SK-N-DZ (cell line): Measurements from ENCODE around the gene CSTF1.
"Not testable (repeated sequence)": the region's sequence is repeated elsewhere in the genome, so short reads cannot be mapped to it uniquely, and the experiment has no call there.

ENCODE experiments used
- DNase-seq: peaks from one replicate; pipeline ENCODE4 v3.0.0-alpha.2; 2015; ENCODE audit warnings: low spot score

Gene CSTF1

GRCh38 chr20:56409521-56409920 lies 17.1 kb downstream of the CSTF1 start:
- no peak for DNase-seq

DNA sequence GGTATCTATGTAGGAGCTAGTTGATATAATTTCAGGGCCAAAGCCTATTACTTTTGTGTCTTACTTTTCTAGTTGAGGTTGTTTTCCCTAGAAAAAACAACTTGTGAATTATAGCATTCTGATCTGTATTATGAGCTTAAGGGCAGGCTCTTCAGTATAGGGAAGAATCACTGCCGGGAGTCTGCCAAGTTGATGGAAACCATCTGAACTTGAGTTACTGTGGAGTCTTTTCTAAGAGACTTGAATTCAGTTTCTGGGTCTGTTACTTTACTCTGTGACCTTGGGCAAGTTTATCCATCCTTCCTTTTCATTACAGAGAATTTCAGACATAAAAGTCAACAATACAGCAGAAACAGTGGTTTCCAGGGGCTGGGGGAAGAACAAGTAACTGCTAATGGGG lies 17.5 kb downstream of the CSTF1 start:
- no peak for DNase-seq

DNA sequence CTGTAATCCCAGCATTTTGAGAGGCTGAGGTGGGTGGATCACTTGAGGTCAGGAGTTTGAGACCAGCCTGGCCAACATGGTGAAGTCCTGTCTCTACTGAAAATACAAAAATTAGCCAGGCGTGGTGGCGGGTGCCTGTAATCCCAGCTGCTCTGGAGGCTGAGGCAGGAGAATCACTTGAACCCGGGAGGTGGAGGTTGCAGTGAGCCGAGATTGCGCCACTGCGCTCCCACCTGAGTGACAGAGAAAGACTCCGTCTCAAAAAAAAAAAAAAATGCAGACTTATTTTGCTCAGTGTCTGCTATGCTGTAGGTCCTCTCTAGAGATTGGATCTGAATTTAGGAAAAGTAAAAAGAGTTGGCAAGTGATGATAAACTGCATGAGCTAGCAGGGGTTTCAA lies 18.8 kb downstream of the CSTF1 start:
- not testable (repeated sequence) for DNase-seq

DNA sequence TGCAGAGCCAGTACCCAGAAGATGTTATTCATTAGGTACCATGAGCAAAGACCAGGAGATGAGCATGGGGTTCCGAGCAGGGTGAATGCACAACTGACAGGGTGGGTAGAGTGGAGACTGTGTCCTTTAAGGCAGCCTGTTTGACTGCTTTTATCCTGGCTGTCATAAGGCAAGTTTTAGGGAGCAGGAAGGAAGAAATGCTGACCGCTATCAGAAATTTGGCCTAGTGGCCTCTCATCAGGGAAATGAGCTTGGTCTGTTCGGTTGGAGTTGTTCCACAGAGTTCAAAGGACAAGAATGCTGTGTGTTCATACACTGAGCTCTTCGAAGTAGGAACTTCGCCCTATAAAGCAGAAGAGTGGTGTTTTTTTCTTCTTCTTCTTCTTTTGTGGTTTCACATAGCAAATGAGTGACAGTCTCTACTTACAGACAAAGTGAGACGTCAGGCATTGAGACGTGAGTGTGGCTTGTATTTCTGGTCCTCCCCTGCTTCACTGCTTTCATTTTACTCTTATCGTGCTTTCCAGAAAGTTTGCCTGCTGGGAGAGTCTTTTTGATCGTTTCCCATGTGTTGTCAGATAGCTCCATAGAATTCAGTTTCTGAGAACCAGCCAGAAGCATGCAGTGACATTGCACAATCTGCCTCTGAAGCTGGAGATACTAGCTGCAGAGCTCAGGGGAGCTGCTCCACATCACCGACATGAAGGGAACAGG lies 19.5 kb downstream of the CSTF1 start, which contains the start of gene CASS4:
TSS of gene CASS4 (plus strand) at position 502 of the 714 bp plus-strand sequence. CDS start at position 701, 199 bp downstream.
- DNase-seq = no peak

GRCh38 chr20:56412473-56412790 lies 20.0 kb downstream of the CSTF1 start:
- no peak for DNase-seq

GRCh38 chr20:56412949-56413348 lies 20.5 kb downstream of the CSTF1 start:
- DNase-seq = no peak

GRCh38 chr20:56414842-56415765 lies 22.7 kb downstream of the CSTF1 start:
- DNase-seq = no peak

DNA sequence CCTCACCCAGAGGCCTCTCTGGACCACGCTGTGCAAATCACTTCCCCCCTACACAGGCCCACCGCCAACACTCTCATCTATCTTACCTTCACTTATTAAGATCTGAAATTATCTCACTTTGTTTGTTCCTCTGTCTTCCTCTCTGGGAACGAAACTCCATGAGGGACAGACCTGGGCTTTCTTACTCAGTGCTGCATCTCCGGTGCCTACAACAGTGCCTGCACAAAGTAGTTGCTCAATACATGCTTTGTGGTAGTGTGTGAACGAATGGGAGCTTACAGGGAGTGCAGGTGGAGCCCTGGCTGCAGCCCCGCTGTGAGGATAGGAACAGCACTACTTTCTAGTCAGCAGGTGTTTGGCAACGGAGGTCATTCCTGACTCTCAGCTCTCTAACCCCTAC lies 25.0 kb downstream of the CSTF1 start:
- DNase-seq = no peak

- no peak for DNase-seq
These were observed 25.5 kb downstream of the CSTF1 start for GRCh38 chr20:56417911-56418310.

DNA sequence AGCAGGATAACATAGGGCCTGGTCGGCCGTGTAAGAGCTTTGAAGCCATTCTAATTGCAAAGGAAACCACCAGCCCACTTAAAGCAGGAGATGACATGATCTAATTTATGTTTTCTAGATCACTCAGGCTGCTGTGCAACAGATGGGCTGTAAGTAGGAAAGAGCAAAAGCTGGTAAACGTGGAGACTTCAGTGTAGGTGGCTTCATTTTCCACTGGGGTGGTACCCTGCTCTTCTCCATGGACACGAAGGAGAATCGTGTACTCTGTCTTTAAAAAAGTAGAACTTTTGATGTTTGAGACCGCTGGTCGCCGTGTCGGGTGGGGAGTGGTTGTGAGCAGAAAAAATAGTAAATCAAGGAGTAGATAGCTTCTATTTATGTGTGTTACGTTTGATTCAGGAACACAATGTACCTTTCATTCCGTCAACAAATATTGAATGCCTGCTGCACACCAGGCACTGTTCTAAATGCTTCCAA lies 26.0 kb downstream of the CSTF1 start:
- DNase-seq = no peak

- DNase-seq = no peak
These were observed 27.6 kb downstream of the CSTF1 start for GRCh38 chr20:56420028-56420427.

DNA sequence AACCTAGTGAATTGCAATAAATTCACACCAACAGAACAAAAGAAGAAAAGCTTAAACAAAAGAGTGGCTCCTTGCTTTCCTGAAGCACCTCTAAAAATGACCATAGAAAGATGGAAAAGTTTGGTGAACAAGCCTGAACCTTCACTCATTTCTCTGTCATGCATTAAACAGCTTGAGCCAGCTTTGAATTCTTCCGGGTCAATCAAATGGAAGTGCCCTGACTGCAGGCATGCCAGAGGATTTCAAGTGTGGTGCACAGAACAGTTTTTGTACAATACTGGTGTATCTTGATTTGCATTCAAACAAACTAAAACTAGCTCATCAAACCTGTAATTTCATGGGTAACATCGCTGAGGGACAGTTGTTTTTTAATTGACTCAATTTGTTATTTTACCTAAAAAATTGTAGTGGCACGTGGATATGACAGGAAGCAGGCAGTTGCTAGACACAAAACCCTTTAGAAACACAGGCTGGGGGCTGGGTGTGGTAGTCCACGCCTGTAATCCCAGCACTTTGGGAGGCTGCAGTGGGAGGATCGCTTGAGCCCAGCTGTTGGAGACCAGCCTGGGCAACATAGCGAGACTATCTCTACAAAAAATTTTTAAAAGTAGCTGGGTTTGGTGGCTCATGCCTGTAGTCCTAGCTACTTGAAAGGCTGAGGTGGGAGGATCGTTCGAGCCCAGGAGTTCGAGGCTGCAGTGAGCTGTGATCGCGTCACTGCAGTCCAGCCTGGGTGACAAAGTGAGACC lies 28.7 kb downstream of the CSTF1 start:
- DNase-seq = no peak

GRCh38 chr20:56422076-56422823 lies 29.8 kb downstream of the CSTF1 start:
- no peak for DNase-seq

DNA sequence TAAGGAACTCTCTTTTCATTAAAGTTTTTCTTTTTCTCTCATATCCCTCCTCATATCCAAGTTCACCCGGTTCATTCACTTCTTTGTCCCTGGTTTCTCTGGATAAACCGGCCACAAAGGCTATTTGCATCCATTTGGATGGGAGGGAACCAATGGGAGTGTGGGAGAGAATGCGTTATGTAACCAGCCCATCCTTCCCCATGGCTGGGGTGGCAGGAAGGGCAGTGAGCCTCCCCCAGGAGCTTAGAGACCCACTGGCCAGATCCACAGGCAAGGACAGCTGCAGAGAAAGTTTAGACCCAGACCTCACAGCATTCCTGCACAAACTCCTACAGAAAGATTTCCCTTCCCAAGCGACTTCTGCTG lies 30.4 kb downstream of the CSTF1 start:
- DNase-seq = no peak

DNA sequence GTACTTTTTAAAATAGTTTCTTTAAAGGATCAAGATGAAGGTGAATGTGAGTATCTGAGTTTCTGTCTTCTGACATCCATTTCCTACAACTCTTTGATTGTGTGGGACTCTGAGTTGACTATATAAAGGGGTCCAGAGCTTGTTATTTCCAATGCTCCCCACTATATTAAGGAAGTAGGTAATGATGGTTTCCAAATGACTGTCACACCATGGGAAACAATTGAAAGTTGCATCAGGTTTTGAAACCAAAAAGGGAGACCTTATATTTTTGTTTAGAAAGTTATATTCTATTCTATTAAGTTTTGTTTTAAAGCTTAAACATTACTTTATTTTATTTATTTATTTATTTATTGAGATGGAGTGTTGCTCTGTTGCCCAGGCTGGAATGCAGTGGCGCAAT lies 30.8 kb downstream of the CSTF1 start:
- DNase-seq = no peak

- no peak for DNase-seq
These were observed 31.4 kb downstream of the CSTF1 start for GRCh38 chr20:56423886-56424285.

DNA sequence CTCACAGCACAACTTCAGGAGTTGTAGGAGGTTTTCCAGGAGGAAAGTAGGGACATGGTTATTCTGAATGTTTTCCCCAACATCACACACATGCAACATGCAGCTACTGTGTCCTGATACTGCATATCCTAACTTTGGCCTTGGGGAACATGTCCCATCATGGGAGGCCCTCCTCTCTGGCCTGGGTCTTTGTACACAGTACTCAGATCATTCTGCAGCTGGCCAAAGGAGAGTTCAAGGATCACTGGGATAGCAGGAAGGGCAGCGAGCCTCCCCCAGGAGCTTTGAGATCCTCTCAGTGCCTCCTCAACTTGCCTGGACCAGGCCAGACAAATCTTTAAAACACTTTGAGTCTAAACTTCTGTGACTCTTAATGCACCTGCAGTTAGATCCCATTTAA lies 32.5 kb downstream of the CSTF1 start:
- no peak for DNase-seq

GRCh38 chr20:56426026-56426425 lies 33.6 kb downstream of the CSTF1 start:
- no peak for DNase-seq

- no peak for DNase-seq
These were observed 34.5 kb downstream of the CSTF1 start for GRCh38 chr20:56426926-56427325.

DNA sequence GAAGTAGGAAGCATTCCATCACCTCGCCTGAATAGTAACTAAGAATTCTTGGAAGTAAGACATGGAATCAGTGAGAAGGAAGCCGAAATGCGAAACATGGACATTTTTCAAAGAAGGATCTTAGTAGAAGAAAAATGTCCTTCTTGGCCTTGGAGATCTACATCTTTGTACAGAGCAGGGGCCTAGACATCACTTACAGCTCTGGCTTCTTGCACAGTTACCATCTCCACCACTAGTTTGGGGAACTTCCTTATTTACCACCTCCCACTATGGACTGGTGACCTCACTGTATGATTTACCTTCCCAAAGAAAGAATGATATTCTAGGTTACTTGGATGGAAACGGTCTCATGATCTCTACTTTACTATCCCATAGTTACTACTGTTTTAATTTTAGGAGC lies 35.4 kb downstream of the CSTF1 start:
- DNase-seq = no peak

GRCh38 chr20:56428410-56428809 lies 36.0 kb downstream of the CSTF1 start:
- no peak for DNase-seq
